ENCODE results near the gene CEP164.

CEP164 gene

GRCh38 chr11:117376517-117376916 is 48.9 kb downstream of the CEP164 start:
- Histone ChIP-seq H2BK12ac (ENCODE audit: low read length) (no peak overlapping the region), H3K36me3 (replicated peaks in 1 of 2; ENCODE audit: control insufficient read depth in 2 of 2, insufficient read depth in 2 of 2, low read length in 2 of 2) (peaks cover 9 to 79% of the 10 kb centered on the region in 2 donors), H3K79me1 (ENCODE audit: low read depth, low read length) (no peaks in the 10 kb centered on the region), H3K14ac (ENCODE audit: low read length) (no peak overlapping the region), H2BK120ac (ENCODE audit: low read depth, low read length) (no peak overlapping the region), H3K18ac (ENCODE audit: low read length) (no peak overlapping the region), H4K91ac (ENCODE audit: low read depth, low read length, poor library complexity) (no peak overlapping the region), H3K4me1 (ENCODE audit: control insufficient read depth in 2 of 2, insufficient read depth in 1 of 2, low read depth in 1 of 2, low read length in 2 of 2) (peaks cover 0 to 7% of the 10 kb centered on the region in 2 donors), H3K23ac (ENCODE audit: low read depth, low read length, poor library complexity) (no peak overlapping the region), H3K27me3 (ENCODE audit: control insufficient read depth in 3 of 3, insufficient read depth in 3 of 3, low read depth in 1 of 3, low read length in 3 of 3) (no peaks in the 10 kb centered on the region), H4K8ac (ENCODE audit: low read depth, low read length) (no peak overlapping the region), H3K9ac (ENCODE audit: low read depth, low read length, poor library complexity) (no peak overlapping the region), H3K4ac (ENCODE audit: low read length) (no peak overlapping the region), H3K27ac (replicated peaks; ENCODE audit: low read length) (no peak overlapping the region), H2AFZ (ENCODE audit: low read length) (no peak overlapping the region), H2BK15ac (ENCODE audit: low read length) (no peak overlapping the region), H3K4me3 (ENCODE audit: low read length in 2 of 2) (no peak overlapping the region), H3K9me3 (replicated peaks in 1 of 2; ENCODE audit: control insufficient read depth in 2 of 2, insufficient read depth in 1 of 2, low read depth in 1 of 2, low read length in 2 of 2) (no peaks in the 10 kb centered on the region), H2BK5ac (ENCODE audit: low read length) (no peak overlapping the region), H3K4me2 (ENCODE audit: insufficient read depth, low read length, poor library complexity, severe bottlenecking) (no peak overlapping the region), H2AK5ac (ENCODE audit: low read depth, low read length) (no peak overlapping the region)
- DNase-seq (ENCODE audit: low spot score) = no peak
- no CpG with 5 or more reads among the region's 2 CpGs for WGBS, 2 donors (ENCODE audit: extremely low coverage in 2 of 2, insufficient read length in 2 of 2, insufficient replicate concordance in 1 of 2)

DNA sequence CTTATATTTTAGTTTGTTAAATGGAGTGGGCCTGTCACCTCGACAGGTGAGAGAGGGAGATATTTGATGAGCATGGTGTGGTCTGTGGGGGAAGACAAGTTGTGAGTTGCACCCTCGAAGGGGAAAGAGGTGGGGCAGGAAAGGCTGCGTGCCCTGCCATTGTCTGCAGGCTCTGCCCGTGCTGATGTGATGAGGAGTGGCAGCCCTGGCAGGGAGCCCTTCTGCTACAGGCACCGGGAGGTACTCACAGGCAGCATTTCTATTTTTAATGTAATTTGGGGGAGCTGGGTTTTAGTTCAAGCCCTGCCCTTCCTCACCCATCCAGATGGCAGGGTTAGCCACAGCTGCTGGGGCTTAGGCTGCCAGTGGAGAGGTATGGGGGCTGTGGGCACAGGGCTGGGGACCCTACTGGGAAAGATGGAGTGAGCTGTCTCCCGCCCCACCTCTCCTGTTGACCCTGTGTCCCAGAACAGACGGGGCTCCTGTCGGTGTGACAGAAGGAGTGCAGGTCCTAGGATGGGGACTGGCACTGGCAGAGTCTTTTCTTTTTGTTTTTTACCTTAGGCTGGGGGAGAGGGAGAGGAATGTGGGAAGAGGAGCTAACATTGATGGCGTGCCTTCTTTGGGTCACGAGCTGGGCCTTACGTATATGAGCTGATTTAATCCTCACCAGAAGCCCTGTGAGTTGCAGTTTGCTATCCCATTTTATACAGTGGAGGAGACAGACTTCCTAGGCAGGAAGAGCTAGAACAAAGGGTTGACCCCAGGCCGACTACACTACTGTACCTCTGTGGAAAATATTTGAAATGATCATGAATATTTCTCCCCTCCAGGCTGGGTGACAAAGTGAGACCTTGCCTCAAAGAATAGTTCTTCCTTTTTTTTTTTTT is 51.6 kb downstream of the CEP164 start:
- Histone ChIP-seq H3K4me2 (ENCODE audit: insufficient read depth, low read length, poor library complexity, severe bottlenecking) (no peak overlapping the region), H2AFZ (ENCODE audit: low read length) (no peak overlapping the region), H3K9me3 (replicated peaks in 1 of 2; ENCODE audit: control insufficient read depth in 2 of 2, insufficient read depth in 1 of 2, low read depth in 1 of 2, low read length in 2 of 2) (no peaks in the 10 kb centered on the region), H3K27me3 (ENCODE audit: control insufficient read depth in 3 of 3, insufficient read depth in 3 of 3, low read depth in 1 of 3, low read length in 3 of 3) (no peaks in the 10 kb centered on the region), H3K4ac (ENCODE audit: low read length) (no peak overlapping the region), H3K4me1 (ENCODE audit: control insufficient read depth in 2 of 2, insufficient read depth in 1 of 2, low read depth in 1 of 2, low read length in 2 of 2) (peaks cover 0 to 11% of the 10 kb centered on the region in 2 donors), H2BK12ac (ENCODE audit: low read length) (no peak overlapping the region), H3K79me1 (ENCODE audit: low read depth, low read length) (no peaks in the 10 kb centered on the region), H3K18ac (ENCODE audit: low read length) (no peak overlapping the region), H3K23ac (ENCODE audit: low read depth, low read length, poor library complexity) (no peak overlapping the region), H4K8ac (ENCODE audit: low read depth, low read length) (no peak overlapping the region), H2BK120ac (ENCODE audit: low read depth, low read length) (no peak overlapping the region), H3K14ac (ENCODE audit: low read length) (no peak overlapping the region), H2BK5ac (ENCODE audit: low read length) (no peak overlapping the region), H3K27ac (replicated peaks; ENCODE audit: low read length) (no peak overlapping the region), H2AK5ac (ENCODE audit: low read depth, low read length) (no peak overlapping the region), H3K9ac (ENCODE audit: low read depth, low read length, poor library complexity) (no peak overlapping the region), H4K91ac (ENCODE audit: low read depth, low read length, poor library complexity) (no peak overlapping the region), H3K4me3 (ENCODE audit: low read length in 2 of 2) (no peak overlapping the region), H3K36me3 (replicated peaks in 1 of 2; ENCODE audit: control insufficient read depth in 2 of 2, insufficient read depth in 2 of 2, low read length in 2 of 2) (peaks cover 8 to 72% of the 10 kb centered on the region in 2 donors), H2BK15ac (ENCODE audit: low read length) (no peak overlapping the region)
- DNase-seq (ENCODE audit: low spot score) = no peak
- WGBS, 2 donors (ENCODE audit: extremely low coverage in 2 of 2, insufficient read length in 2 of 2, insufficient replicate concordance in 1 of 2) = no CpG with 5 or more reads among the region's 12 CpGs

DNA sequence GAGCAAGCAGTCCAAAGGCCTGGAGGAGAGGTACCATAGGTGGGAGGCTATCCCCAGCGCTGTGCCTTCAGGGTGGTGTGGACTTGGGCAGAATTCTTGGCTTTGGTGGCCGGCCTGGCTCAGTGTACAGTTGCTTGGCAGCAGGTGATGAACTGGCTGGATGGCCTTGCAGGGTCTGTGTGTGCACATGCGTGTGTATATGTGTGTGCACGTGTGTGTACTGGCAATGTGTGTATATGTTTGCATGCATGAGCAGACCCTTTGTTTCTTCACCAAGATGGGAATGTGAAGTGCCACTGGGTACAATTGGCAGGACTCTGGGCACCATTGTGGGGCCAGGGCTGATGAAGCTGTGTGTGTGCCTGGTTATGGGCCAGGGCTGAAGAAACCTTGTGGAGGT is 53.0 kb downstream of the CEP164 start:
- no peak overlapping the region for H2AK5ac ChIP-seq (ENCODE audit: low read depth, low read length)
- H2BK15ac ChIP-seq (ENCODE audit: low read length) = no peak overlapping the region
- H2BK120ac ChIP-seq (ENCODE audit: low read depth, low read length) = no peak overlapping the region
- no peak overlapping the region for H2BK12ac ChIP-seq (ENCODE audit: low read length)
- H3K4me1 ChIP-seq (ENCODE audit: control insufficient read depth in 2 of 2, insufficient read depth in 1 of 2, low read depth in 1 of 2, low read length in 2 of 2) = peaks cover 0 to 9% of the 10 kb centered on the region in 2 donors
- no peak overlapping the region for H2BK5ac ChIP-seq (ENCODE audit: low read length)
- H3K23ac ChIP-seq (ENCODE audit: low read depth, low read length, poor library complexity) = no peak overlapping the region
- no peaks in the 10 kb centered on the region for H3K9me3 ChIP-seq (replicated peaks in 1 of 2; ENCODE audit: control insufficient read depth in 2 of 2, insufficient read depth in 1 of 2, low read depth in 1 of 2, low read length in 2 of 2)
- no peak for DNase-seq (ENCODE audit: low spot score)
- no peak overlapping the region for H3K4me3 ChIP-seq (ENCODE audit: low read length in 2 of 2)
- no peaks in the 10 kb centered on the region for H3K27me3 ChIP-seq (ENCODE audit: control insufficient read depth in 3 of 3, insufficient read depth in 3 of 3, low read depth in 1 of 3, low read length in 3 of 3)
- H3K18ac ChIP-seq (ENCODE audit: low read length) = no peak overlapping the region
- WGBS, 2 donors (ENCODE audit: extremely low coverage in 2 of 2, insufficient read length in 2 of 2, insufficient replicate concordance in 1 of 2) = no CpG with 5 or more reads among the region's 4 CpGs
- no peak overlapping the region for H2AFZ ChIP-seq (ENCODE audit: low read length)
- H4K91ac ChIP-seq (ENCODE audit: low read depth, low read length, poor library complexity) = no peak overlapping the region
- H3K36me3 ChIP-seq (replicated peaks in 1 of 2; ENCODE audit: control insufficient read depth in 2 of 2, insufficient read depth in 2 of 2, low read length in 2 of 2) = peaks cover 8 to 69% of the 10 kb centered on the region in 2 donors
- H3K4me2 ChIP-seq (ENCODE audit: insufficient read depth, low read length, poor library complexity, severe bottlenecking) = no peak overlapping the region
- no peak overlapping the region for H3K27ac ChIP-seq (replicated peaks; ENCODE audit: low read length)
- H3K14ac ChIP-seq (ENCODE audit: low read length) = no peak overlapping the region
- no peak overlapping the region for H4K8ac ChIP-seq (ENCODE audit: low read depth, low read length)
- H3K9ac ChIP-seq (ENCODE audit: low read depth, low read length, poor library complexity) = no peak overlapping the region
- no peaks in the 10 kb centered on the region for H3K79me1 ChIP-seq (ENCODE audit: low read depth, low read length)
- H3K4ac ChIP-seq (ENCODE audit: low read length) = no peak overlapping the region

DNA sequence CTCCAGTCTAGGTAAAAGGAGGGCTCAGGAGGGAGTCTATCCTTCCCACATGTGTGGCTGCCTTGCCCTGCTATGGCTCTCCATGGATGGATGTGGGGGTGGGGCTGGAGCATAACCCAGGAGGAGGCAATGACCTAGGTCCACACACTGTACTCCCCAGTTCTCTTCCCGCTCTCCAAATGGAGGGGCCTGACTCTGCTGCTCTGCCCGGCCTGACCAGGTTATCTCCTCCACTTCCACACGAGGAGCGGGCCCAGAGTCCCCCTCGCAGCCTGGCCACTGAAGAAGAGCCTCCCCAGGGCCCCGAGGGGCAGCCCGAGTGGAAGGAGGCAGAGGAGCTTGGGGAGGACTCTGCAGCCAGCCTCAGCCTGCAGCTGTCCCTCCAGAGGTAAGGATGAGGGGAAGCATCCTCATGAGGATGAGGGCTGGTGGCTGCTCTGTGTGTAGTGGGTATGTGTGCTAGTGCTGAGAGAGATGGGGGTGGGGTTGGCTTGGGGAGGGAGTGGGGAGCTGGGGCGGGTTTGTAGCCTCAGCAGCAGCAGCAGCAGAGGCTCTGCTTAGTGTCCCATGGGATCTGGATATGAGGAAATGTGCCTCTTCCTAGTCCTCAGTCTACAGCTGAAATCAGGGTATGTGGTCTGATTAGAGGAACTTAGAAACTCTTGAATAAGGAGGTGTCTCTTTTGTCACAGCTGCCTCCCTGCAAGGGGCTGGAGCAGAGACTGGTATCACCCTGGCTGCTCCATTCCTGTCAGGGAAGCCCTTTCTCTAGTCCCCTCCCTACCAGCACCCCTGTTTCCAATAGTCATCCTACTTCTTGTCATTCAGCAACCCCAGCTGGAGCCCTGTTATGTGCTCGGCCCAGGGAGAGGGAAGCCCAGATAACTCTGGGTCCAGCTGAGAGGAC is 54.1 kb downstream of the CEP164 start:
- peaks cover 0 to 5% of the 10 kb centered on the region in 2 donors for H3K4me1 ChIP-seq (ENCODE audit: control insufficient read depth in 2 of 2, insufficient read depth in 1 of 2, low read depth in 1 of 2, low read length in 2 of 2)
- no peak overlapping the region for H2AK5ac ChIP-seq (ENCODE audit: low read depth, low read length)
- H3K14ac ChIP-seq (ENCODE audit: low read length) = no peak overlapping the region
- H4K91ac ChIP-seq (ENCODE audit: low read depth, low read length, poor library complexity) = no peak overlapping the region
- H3K18ac ChIP-seq (ENCODE audit: low read length) = no peak overlapping the region
- H3K27me3 ChIP-seq (ENCODE audit: control insufficient read depth in 3 of 3, insufficient read depth in 3 of 3, low read depth in 1 of 3, low read length in 3 of 3) = no peaks in the 10 kb centered on the region
- peaks cover 8 to 70% of the 10 kb centered on the region in 2 donors for H3K36me3 ChIP-seq (replicated peaks in 1 of 2; ENCODE audit: control insufficient read depth in 2 of 2, insufficient read depth in 2 of 2, low read length in 2 of 2)
- no peak overlapping the region for H3K23ac ChIP-seq (ENCODE audit: low read depth, low read length, poor library complexity)
- no peaks in the 10 kb centered on the region for H3K79me1 ChIP-seq (ENCODE audit: low read depth, low read length)
- no peak overlapping the region for H3K4me2 ChIP-seq (ENCODE audit: insufficient read depth, low read length, poor library complexity, severe bottlenecking)
- H2BK12ac ChIP-seq (ENCODE audit: low read length) = no peak overlapping the region
- H2BK15ac ChIP-seq (ENCODE audit: low read length) = no peak overlapping the region
- no peak overlapping the region for H2AFZ ChIP-seq (ENCODE audit: low read length)
- H3K4me3 ChIP-seq (ENCODE audit: low read length in 2 of 2) = no peak overlapping the region
- H2BK5ac ChIP-seq (ENCODE audit: low read length) = no peak overlapping the region
- DNase-seq (ENCODE audit: low spot score) = no peak
- no CpG with 5 or more reads among the region's 9 CpGs for WGBS, 2 donors (ENCODE audit: extremely low coverage in 2 of 2, insufficient read length in 2 of 2, insufficient replicate concordance in 1 of 2)
- no peak overlapping the region for H2BK120ac ChIP-seq (ENCODE audit: low read depth, low read length)
- H3K9ac ChIP-seq (ENCODE audit: low read depth, low read length, poor library complexity) = no peak overlapping the region
- H4K8ac ChIP-seq (ENCODE audit: low read depth, low read length) = no peak overlapping the region
- H3K27ac ChIP-seq (replicated peaks; ENCODE audit: low read length) = no peak overlapping the region
- no peak overlapping the region for H3K4ac ChIP-seq (ENCODE audit: low read length)
- no peaks in the 10 kb centered on the region for H3K9me3 ChIP-seq (replicated peaks in 1 of 2; ENCODE audit: control insufficient read depth in 2 of 2, insufficient read depth in 1 of 2, low read depth in 1 of 2, low read length in 2 of 2)
